SU-DHL-6 (cell line): ENCODE measurements around the gene GABRB3.
A peak's percentile ranks its signal among the peaks of the same experiment; 100 is the strongest.

Experiments
- H2AFZ ChIP-seq: fragments of 200-600 bp; sonication (generic); 2 replicates; pipeline ENCODE4 v1.6.1; 2014; ENCODE audit warnings: low read depth, mild to moderate bottlenecking, moderate library complexity, mixed read lengths, antibody characterized with exemption, low read length; ENCODE audit not compliant: severe bottlenecking
- H3F3A ChIP-seq: fragments of 200-600 bp; shearing (Covaris generic); 2 replicates; pipeline ENCODE4 v1.6.0; 2016; ENCODE audit warnings: antibody characterized with exemption, mild to moderate bottlenecking; ENCODE audit not compliant: insufficient read depth
- H3K27ac ChIP-seq: fragments of 200-600 bp; sonication (generic); 2 replicates; pipeline ENCODE4 v1.5.1; 2016; ENCODE audit warnings: low read depth, mild to moderate bottlenecking, low read length, moderate library complexity, mixed read lengths
- H3K27me3 ChIP-seq: fragments of 200-600 bp; sonication (generic), shearing (Covaris generic); 2 replicates; pipeline ENCODE4 v1.6.0; 2014; ENCODE audit warnings: mild to moderate bottlenecking, low read length
- H3K36me3 ChIP-seq: fragments of 200-600 bp; sonication (generic); 2 replicates; pipeline ENCODE4 v1.6.1; 2014; ENCODE audit warnings: mild to moderate bottlenecking, low read length, mixed read lengths
- H3K4me2 ChIP-seq: fragments of 300-600, 200-600 bp; shearing (Covaris generic), sonication (generic); 2 replicates; pipeline ENCODE4 v1.6.0; 2014; ENCODE audit warnings: low read length, low read depth, mild to moderate bottlenecking; ENCODE audit not compliant: poor library complexity, severe bottlenecking
- H3K4me3 ChIP-seq: fragments of 200-600 bp; sonication (generic); 2 replicates; pipeline ENCODE4 v1.5.1; 2014; ENCODE audit warnings: antibody characterized with exemption, low read length, mild to moderate bottlenecking, mixed read lengths; ENCODE audit not compliant: insufficient read depth, poor library complexity, severe bottlenecking
- H3K79me2 ChIP-seq: fragments of 200-600 bp; sonication (generic); 2 replicates; pipeline ENCODE4 v1.6.1; 2014; ENCODE audit warnings: mild to moderate bottlenecking, low read length, moderate library complexity; ENCODE audit not compliant: insufficient read depth
- H3K9ac ChIP-seq: fragments of 200-600 bp; sonication (generic); 2 replicates; pipeline ENCODE4 v1.7.0; 2014; ENCODE audit warnings: mild to moderate bottlenecking, low read length
- H3K9me2 ChIP-seq: fragments of 200-600 bp; sonication (generic); replicated peaks from 2 replicates; pipeline ENCODE4 v1.6.1; 2014; ENCODE audit warnings: low read length; ENCODE audit not compliant: insufficient read depth
- H3K9me3 ChIP-seq: fragments of 200-600 bp; sonication (generic); 2 replicates; pipeline ENCODE4 v1.6.1; 2014; ENCODE audit warnings: low read length, mixed read lengths; ENCODE audit not compliant: insufficient read depth
- H4K20me1 ChIP-seq: fragments of 200-600 bp; sonication (generic); 2 replicates; pipeline ENCODE4 v1.6.1; 2014; ENCODE audit warnings: low read depth, mild to moderate bottlenecking, antibody characterized with exemption, low read length, moderate library complexity, mixed read lengths
- CTCF ChIP-seq: fragments of 200-600 bp; sonication (generic); IDR thresholded peaks from one replicate; pipeline ENCODE4 v1.5.1; 2017; ENCODE audit warnings: antibody characterized with exemption, mild to moderate bottlenecking, low read length, moderate library complexity; ENCODE audit not compliant: insufficient read depth, poor library complexity, severe bottlenecking
- EZH2phosphoT487 ChIP-seq: fragments of 200-600 bp; sonication (generic), shearing (Covaris generic); conservative IDR thresholded peaks from 2 replicates; pipeline ENCODE4 v1.6.1; 2018; ENCODE audit warnings: mild to moderate bottlenecking, antibody characterized with exemption, low read length, moderate library complexity, mixed read lengths

The GABRB3 gene

DNA sequence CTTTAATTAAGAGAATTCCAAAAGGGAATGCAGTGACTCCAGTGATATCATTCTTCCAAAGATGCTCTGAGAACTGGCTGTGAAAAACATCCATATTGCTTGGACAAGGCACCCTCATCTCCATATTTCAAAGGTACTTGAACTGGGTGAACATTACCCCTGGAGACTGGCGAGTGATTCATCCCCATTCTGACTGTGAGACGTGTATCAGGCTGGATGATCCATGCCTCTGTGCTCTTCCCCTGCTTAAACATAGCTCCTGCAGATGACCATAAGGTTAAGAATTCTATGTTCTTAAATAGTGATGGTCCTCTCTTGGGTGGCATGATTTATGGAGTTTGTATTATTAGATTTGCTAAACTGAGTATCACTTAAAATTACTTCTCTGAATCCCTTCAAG lies 137.8 kb downstream of the GABRB3 start:
- TF ChIP-seq CTCF (no peak), EZH2phosphoT487 (no peak)
- Histone ChIP-seq H3K9ac (no peak overlapping the region), H3K27ac (no peak overlapping the region), H3K9me2 (no peaks in the 10 kb centered on the region), H3K9me3 (no peaks in the 10 kb centered on the region), H3K79me2 (no peaks in the 10 kb centered on the region), H3K36me3 (no peaks in the 10 kb centered on the region), H3K4me3 (no peak overlapping the region), H3F3A (peaks cover 24% of the 10 kb centered on the region), H4K20me1 (no peaks in the 10 kb centered on the region), H3K27me3 (no peaks in the 10 kb centered on the region), H3K4me2 (no peak overlapping the region), H2AFZ (no peak overlapping the region)

GRCh38 chr15:26634319-26634718 lies 138.5 kb downstream of the GABRB3 start:
- no peaks in the 10 kb centered on the region for H3K9me3 ChIP-seq
- TF ChIP-seq EZH2phosphoT487 = no peak
- no peak for TF ChIP-seq CTCF
- H4K20me1 ChIP-seq = no peaks in the 10 kb centered on the region
- no peaks in the 10 kb centered on the region for H3K27me3 ChIP-seq
- no peak overlapping the region for H2AFZ ChIP-seq
- H3K9me2 ChIP-seq = no peaks in the 10 kb centered on the region
- H3K36me3 ChIP-seq = no peaks in the 10 kb centered on the region
- no peak overlapping the region for H3K4me3 ChIP-seq
- H3K4me2 ChIP-seq = no peak overlapping the region
- H3K9ac ChIP-seq = no peak overlapping the region
- H3K79me2 ChIP-seq = no peaks in the 10 kb centered on the region
- no peak overlapping the region for H3K27ac ChIP-seq
- H3F3A ChIP-seq = peaks cover 26% of the 10 kb centered on the region

DNA sequence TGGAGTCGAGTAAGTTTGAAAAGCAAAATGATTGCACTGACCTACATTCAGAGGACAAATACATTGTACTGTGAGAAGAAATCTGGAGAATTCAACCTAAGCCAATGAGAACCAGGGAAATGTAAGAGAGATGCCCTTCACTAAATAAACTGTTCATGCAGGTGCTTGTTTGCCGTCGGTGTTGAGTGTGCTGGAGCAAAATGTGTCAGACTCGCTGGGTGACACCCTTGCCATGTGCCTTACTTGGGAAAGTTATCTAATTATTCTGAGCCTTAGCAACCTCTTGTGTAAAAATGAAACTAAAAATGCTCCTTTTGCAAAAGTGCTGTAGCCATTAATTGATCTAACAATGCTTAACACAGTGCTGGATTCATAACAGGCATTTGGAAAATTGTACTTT lies 140.4 kb downstream of the GABRB3 start:
- TF ChIP-seq CTCF = no peak
- Histone ChIP-seq H3K9me3 (no peaks in the 10 kb centered on the region), H3K9me2 (no peaks in the 10 kb centered on the region), H4K20me1 (no peaks in the 10 kb centered on the region), H3K9ac (peak overlapping the region; percentile 39), H3K36me3 (no peaks in the 10 kb centered on the region), H3K4me3 (no peak overlapping the region), H3K4me2 (peak overlapping the region; percentile 55), H2AFZ (peak overlapping the region; percentile 23), H3K27ac (peak overlapping the region; percentile 91), H3K27me3 (no peaks in the 10 kb centered on the region), H3K79me2 (peaks cover 6% of the 10 kb centered on the region; the same call in 1 of the 2 replicates), H3F3A (peaks cover 26% of the 10 kb centered on the region)

DNA sequence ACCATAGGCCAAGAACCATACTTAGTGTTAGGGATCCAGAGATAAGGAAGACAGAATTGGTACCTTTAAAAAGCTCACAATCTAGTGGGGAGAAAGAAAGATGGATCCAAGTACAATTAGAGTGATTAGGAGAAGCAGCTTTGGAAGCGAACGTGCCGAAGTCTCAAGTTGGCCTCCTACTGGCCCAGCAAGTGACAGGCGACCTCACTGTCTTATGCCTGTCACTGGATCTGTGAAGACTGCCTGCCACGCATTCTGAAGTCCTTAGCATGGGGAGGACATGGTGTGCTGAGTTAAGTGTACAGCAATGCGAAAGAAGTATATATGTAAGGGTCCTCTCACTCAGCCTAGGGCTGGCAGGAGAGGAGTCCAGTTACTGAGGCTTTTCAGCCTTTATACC lies 141.0 kb downstream of the GABRB3 start:
- H3K4me2 ChIP-seq = peak overlapping the region; percentile 55
- no peaks in the 10 kb centered on the region for H3K9me3 ChIP-seq
- no peaks in the 10 kb centered on the region for H3K27me3 ChIP-seq
- peak overlapping the region; percentile 91 for H3K27ac ChIP-seq
- H4K20me1 ChIP-seq = no peaks in the 10 kb centered on the region
- H3K79me2 ChIP-seq = peaks cover 6% of the 10 kb centered on the region; the same call in 1 of the 2 replicates
- peaks cover 26% of the 10 kb centered on the region for H3F3A ChIP-seq
- H3K9ac ChIP-seq = peak overlapping the region; percentile 39
- no peaks in the 10 kb centered on the region for H3K36me3 ChIP-seq
- no peak for TF ChIP-seq EZH2phosphoT487
- TF ChIP-seq CTCF = no peak
- no peaks in the 10 kb centered on the region for H3K9me2 ChIP-seq
- H3K4me3 ChIP-seq = no peak overlapping the region
- no peak overlapping the region for H2AFZ ChIP-seq
